H9 (cell line): Measurements from ENCODE around the gene ABCG1. TPM values are rescaled to one million over a fixed set of nuclear protein-coding genes. Genes with fewer than 3 reads are reported as not detected.

ENCODE experiments used
- DNase-seq: peaks from one replicate; pipeline ENCODE4 v3.0.0-alpha.2; 2017
- H2AFZ ChIP-seq: one replicate; pipeline ENCODE4 v1.6.1; 2013; ENCODE audit warnings: mild to moderate bottlenecking, low read length, control low read depth, moderate library complexity
- H2AK5ac ChIP-seq: 2 replicates; pipeline ENCODE4 v1.6.1; 2013; ENCODE audit warnings: low read length, control low read depth, mixed read lengths; ENCODE audit not compliant: insufficient read length
- H2BK120ac ChIP-seq: one replicate; pipeline ENCODE4 v1.6.1; 2013; ENCODE audit warnings: low read depth, mild to moderate bottlenecking, low read length, control low read depth, inconsistent platforms; ENCODE audit not compliant: poor library complexity, severe bottlenecking
- H2BK12ac ChIP-seq: 2 replicates; pipeline ENCODE4 v1.6.1; 2013; ENCODE audit warnings: low read length, control low read depth, mixed read lengths, low read depth; ENCODE audit not compliant: insufficient read length
- H2BK15ac ChIP-seq: 2 replicates; pipeline ENCODE4 v1.6.1; 2013; ENCODE audit warnings: low read depth, low read length, control low read depth
- H2BK20ac ChIP-seq: one replicate; pipeline ENCODE4 v1.6.1; 2013; ENCODE audit warnings: low read depth, mild to moderate bottlenecking, low read length, control low read depth, inconsistent platforms; ENCODE audit not compliant: poor library complexity, severe bottlenecking
- H2BK5ac ChIP-seq: 2 replicates; pipeline ENCODE4 v1.6.1; 2013; ENCODE audit warnings: low read length, control low read depth, mixed read lengths; ENCODE audit not compliant: insufficient read length
- H3K14ac ChIP-seq: 2 replicates; pipeline ENCODE4 v1.6.1; 2013; ENCODE audit warnings: low read length, control low read depth; ENCODE audit not compliant: insufficient read depth
- H3K18ac ChIP-seq: 2 replicates; pipeline ENCODE4 v1.6.1; 2013; ENCODE audit warnings: low read depth, mild to moderate bottlenecking, mixed read lengths, low read length, control low read depth; ENCODE audit not compliant: insufficient read length
- H3K23ac ChIP-seq: 2 replicates; pipeline ENCODE4 v1.6.1; 2013; ENCODE audit warnings: low read length, control low read depth, mixed read lengths, low read depth; ENCODE audit not compliant: insufficient read length
- H3K23me2 ChIP-seq: 2 replicates; pipeline ENCODE4 v1.6.1; 2013; ENCODE audit warnings: low read depth, mild to moderate bottlenecking, mixed read lengths, low read length, control low read depth; ENCODE audit not compliant: insufficient read length, poor library complexity, severe bottlenecking
- H3K27ac ChIP-seq: 2 replicates; pipeline ENCODE4 v1.5.1; 2013; ENCODE audit warnings: low read length, control low read depth, mixed read lengths, low read depth; ENCODE audit not compliant: insufficient read length
- H3K27me3 ChIP-seq: 2 replicates; pipeline ENCODE4 v1.6.1; 2013; ENCODE audit warnings: low read length, control low read depth, inconsistent platforms; ENCODE audit not compliant: insufficient read depth
- H3K4ac ChIP-seq: 2 replicates; pipeline ENCODE4 v1.6.1; 2013; ENCODE audit warnings: low read depth, mild to moderate bottlenecking, control low read depth, inconsistent platforms, low read length, moderate library complexity
- H3K4me1 ChIP-seq: 2 replicates; pipeline ENCODE4 v1.6.1; 2013; ENCODE audit warnings: low read length, control low read depth, inconsistent platforms; ENCODE audit not compliant: insufficient read depth
- H3K4me2 ChIP-seq: 2 replicates; pipeline ENCODE4 v1.6.1; 2013; ENCODE audit warnings: low read length, control low read depth, mixed read lengths; ENCODE audit not compliant: insufficient read length, insufficient read depth
- H3K56ac ChIP-seq: 2 replicates; pipeline ENCODE4 v1.6.1; 2013; ENCODE audit warnings: low read depth, mild to moderate bottlenecking, mixed read lengths, low read length, control low read depth; ENCODE audit not compliant: insufficient read length
- H3K79me1 ChIP-seq: 2 replicates; pipeline ENCODE4 v1.6.1; 2013; ENCODE audit warnings: low read depth, mild to moderate bottlenecking, moderate library complexity, low read length, control low read depth, inconsistent platforms; ENCODE audit not compliant: insufficient read depth, poor library complexity, severe bottlenecking
- H3K79me2 ChIP-seq: 2 replicates; pipeline ENCODE4 v1.6.1; 2013; ENCODE audit warnings: low read length, control low read depth, inconsistent platforms; ENCODE audit not compliant: insufficient read depth
- H3K9ac ChIP-seq: 2 replicates; pipeline ENCODE4 v1.6.1; 2013; ENCODE audit warnings: low read length, control low read depth, mixed read lengths; ENCODE audit not compliant: insufficient read length; ENCODE audit errors: extremely low read depth
- H3K9me3 ChIP-seq: one replicate; pipeline ENCODE4 v1.6.1; 2013; ENCODE audit warnings: low read depth, low read length, inconsistent platforms; ENCODE audit not compliant: control insufficient read depth
- H3T11ph ChIP-seq: one replicate; pipeline ENCODE4 v1.6.1; 2013; ENCODE audit warnings: mild to moderate bottlenecking, low read length, control low read depth, inconsistent platforms
- H4K20me1 ChIP-seq: one replicate; pipeline ENCODE4 v1.6.1; 2013; ENCODE audit not compliant: control insufficient read depth, insufficient read length, insufficient read depth
- H4K5ac ChIP-seq: 2 replicates; pipeline ENCODE4 v1.6.1; 2013; ENCODE audit warnings: low read depth, mild to moderate bottlenecking, mixed read lengths, low read length, control low read depth; ENCODE audit not compliant: insufficient read length
- H4K8ac ChIP-seq: replicated peaks from 2 replicates; pipeline ENCODE4 v1.6.1; 2013; ENCODE audit warnings: low read length, control low read depth, mixed read lengths, low read depth; ENCODE audit not compliant: insufficient read length
- H4K91ac ChIP-seq: 2 replicates; pipeline ENCODE4 v1.6.1; 2013; ENCODE audit warnings: low read depth, mild to moderate bottlenecking, moderate library complexity, mixed read lengths, low read length, control low read depth; ENCODE audit not compliant: insufficient read length
- H3K27ac Mint-ChIP-seq, 3 experiments: 2 replicates in 2 of 3; 3 replicates in 1 of 3; pipeline ENCODE4 v1.8.0; 2020 to 2021; ENCODE audit warnings: mixed read lengths in 3 of 3, mild to moderate bottlenecking in 1 of 3, moderate library complexity in 1 of 3
- H3K27me3 Mint-ChIP-seq: 2 replicates; pipeline ENCODE4 v1.8.0; 2021; ENCODE audit warnings: low read depth, mild to moderate bottlenecking, moderate library complexity, mixed read lengths
- H3K36me3 Mint-ChIP-seq, 3 experiments: 2 replicates in 2 of 3; 3 replicates in 1 of 3; pipeline ENCODE4 v1.8.0; 2020 to 2021; ENCODE audit warnings: low read depth in 3 of 3, mixed read lengths in 3 of 3; ENCODE audit not compliant: insufficient read depth in 1 of 3
- H3K4me1 Mint-ChIP-seq, 2 experiments: 2 replicates each; pipeline ENCODE4 v1.8.0; 2020; ENCODE audit warnings: mixed read lengths in 2 of 2
- H3K4me3 Mint-ChIP-seq, 2 experiments: 2 replicates in 1 of 2; 3 replicates in 1 of 2; pipeline ENCODE4 v1.8.0; 2020 to 2021; ENCODE audit warnings: mild to moderate bottlenecking in 2 of 2, mixed read lengths in 2 of 2, moderate library complexity in 1 of 2
- H3K9me3 Mint-ChIP-seq, 2 experiments: 2 replicates in 1 of 2; 3 replicates in 1 of 2; pipeline ENCODE4 v1.8.0; 2020; ENCODE audit warnings: mild to moderate bottlenecking in 2 of 2, mixed read lengths in 2 of 2, moderate library complexity in 1 of 2
- CTCF ChIP-seq: fragments of 200-600 bp; sonication (generic); conservative IDR thresholded peaks from 3 replicates; pipeline ENCODE4 v1.8.0; 2021; ENCODE audit warnings: antibody characterized with exemption, mild to moderate bottlenecking
- WGBS: extraction: QIAGEN DNeasy Blood & Tissue Kit; methylation state at CpG from one replicate; pipeline ENCODE4 v1.1.7; 2013; ENCODE audit warnings: missing lambda C conversion rate, low lambda C conversion rate, mixed read lengths; ENCODE audit not compliant: insufficient read length; ENCODE audit errors: extremely low coverage; 5-methylcytosine and 5-hydroxymethylcytosine counted together
- total RNA-seq: library from RNA; stranded (reverse); gene quantifications from 2 replicates; pipeline ENCODE4 v1.2.1, GENCODE V29; 2021

Gene ABCG1
- total RNA-seq, 1 experiment from 2014 or later: 0.83 TPM

GRCh38 chr21:42277593-42277992, 58.7 kb downstream of the ABCG1 start:
- Histone ChIP-seq H4K8ac (no peak overlapping the region), H2AK5ac (no peak overlapping the region), H2BK20ac (no peak overlapping the region), H2BK120ac (no peak overlapping the region), H3K9me3 (no peaks in the 10 kb centered on the region), H2BK12ac (no peak overlapping the region), H3K4me1 (no peaks in the 10 kb centered on the region), H3K4me2 (no peak overlapping the region), H4K5ac (no peak overlapping the region), H3K23ac (no peak overlapping the region), H3K4ac (no peak overlapping the region), H3K14ac (no peak overlapping the region), H2AFZ (no peak overlapping the region), H3K9ac (no peak overlapping the region), H4K20me1 (no peaks in the 10 kb centered on the region), H3T11ph (no peak overlapping the region), H2BK5ac (no peak overlapping the region), H3K27me3 (no peaks in the 10 kb centered on the region; the same call in 1 of the 2 replicates), H3K56ac (no peak overlapping the region), H3K79me1 (no peaks in the 10 kb centered on the region), H3K23me2 (no peaks in the 10 kb centered on the region), H4K91ac (no peak overlapping the region), H3K18ac (no peak overlapping the region), H2BK15ac (no peak overlapping the region), H3K79me2 (no peaks in the 10 kb centered on the region), H3K27ac (no peak overlapping the region)
- H3K4me1 Mint-ChIP-seq: peaks cover 5 to 9% of the 10 kb centered on the region in 2 experiments; a peak in 3 of 4 replicates
- H3K27me3 Mint-ChIP-seq: no peaks in the 10 kb centered on the region
- DNase-seq: no peak
- WGBS: no CpG with 5 or more reads among the region's 4 CpGs
- H3K4me3 Mint-ChIP-seq: no peak overlapping the region
- no peaks in the 10 kb centered on the region for H3K36me3 Mint-ChIP-seq
- H3K27ac Mint-ChIP-seq: no peak overlapping the region; a peak in 1 of 7 replicates
- TF ChIP-seq CTCF: no peak
- H3K9me3 Mint-ChIP-seq: no peaks in the 10 kb centered on the region
